PC-9 (cell line): ENCODE data around the gene HHAT.

Experiments used
- EZH2 ChIP-seq: fragments of 200-600 bp; sonication (generic); IDR thresholded peaks from 2 replicates; pipeline ENCODE4 v1.8.0; 2017; ENCODE audit warnings: antibody characterized with exemption, low read depth
- TF ChIP-seq, protein P1 (sequence below): fragments of 200-600 bp; sonication (generic); conservative IDR thresholded peaks from 2 replicates; pipeline ENCODE4 v1.6.1; 2017; ENCODE audit warnings: mixed run types, antibody characterized with exemption, mild to moderate bottlenecking, moderate library complexity

GRCh38 chr1:210371916-210372315 is 43.2 kb downstream of the HHAT start:
- TF ChIP-seq, protein P1, sequence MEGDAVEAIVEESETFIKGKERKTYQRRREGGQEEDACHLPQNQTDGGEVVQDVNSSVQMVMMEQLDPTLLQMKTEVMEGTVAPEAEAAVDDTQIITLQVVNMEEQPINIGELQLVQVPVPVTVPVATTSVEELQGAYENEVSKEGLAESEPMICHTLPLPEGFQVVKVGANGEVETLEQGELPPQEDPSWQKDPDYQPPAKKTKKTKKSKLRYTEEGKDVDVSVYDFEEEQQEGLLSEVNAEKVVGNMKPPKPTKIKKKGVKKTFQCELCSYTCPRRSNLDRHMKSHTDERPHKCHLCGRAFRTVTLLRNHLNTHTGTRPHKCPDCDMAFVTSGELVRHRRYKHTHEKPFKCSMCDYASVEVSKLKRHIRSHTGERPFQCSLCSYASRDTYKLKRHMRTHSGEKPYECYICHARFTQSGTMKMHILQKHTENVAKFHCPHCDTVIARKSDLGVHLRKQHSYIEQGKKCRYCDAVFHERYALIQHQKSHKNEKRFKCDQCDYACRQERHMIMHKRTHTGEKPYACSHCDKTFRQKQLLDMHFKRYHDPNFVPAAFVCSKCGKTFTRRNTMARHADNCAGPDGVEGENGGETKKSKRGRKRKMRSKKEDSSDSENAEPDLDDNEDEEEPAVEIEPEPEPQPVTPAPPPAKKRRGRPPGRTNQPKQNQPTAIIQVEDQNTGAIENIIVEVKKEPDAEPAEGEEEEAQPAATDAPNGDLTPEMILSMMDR: no peak
- TF ChIP-seq EZH2: no peak
